Caco-2 (cell line): ENCODE data around the gene PCDHGB7. TPM values are rescaled to one million over a fixed set of nuclear protein-coding genes. Genes with fewer than 3 reads are reported as not detected.
A peak's percentile ranks its signal among the peaks of the same experiment; 100 is the strongest.

ENCODE experiments used
- BruUV-seq: library from RNA; stranded (reverse); fragments of 400-500 nt; replicated peaks from 2 replicates; lab custom pipeline; 2021; lab: Mats Ljungman, UMichigan
- CTCF ChIA-PET: fragments of 300-600 bp; sonication (Branson Sonifier 250); formaldehyde crosslinking; loops from one replicate; lab custom pipeline; 2022; ENCODE audit warnings: antibody characterized with exemption; lab: Charles Lee
- POLR2A ChIA-PET: fragments of 300-600 bp; sonication (Branson Sonifier 250); formaldehyde crosslinking; loops from one replicate; lab custom pipeline; 2022; ENCODE audit warnings: antibody characterized with exemption; lab: Charles Lee
- DNase-seq, 2 experiments: peaks; one replicate each; pipeline versions ENCODE4 v3.0.0 to v3.0.0-alpha.2; 2020 to 2022
- H3K27me3 ChIP-seq: replicated peaks from 2 replicates; pipeline ENCODE4 v1.6.0; 2011; ENCODE audit warnings: low read length; ENCODE audit not compliant: control insufficient read depth, insufficient read depth
- H3K36me3 ChIP-seq: 2 replicates; pipeline ENCODE4 v1.5.1; 2011; ENCODE audit warnings: low read length; ENCODE audit not compliant: control insufficient read depth, insufficient read depth
- H3K4me1 ChIP-seq: fragments of 250-450 bp; sonication (Bioruptor Pico); 2 replicates; pipeline ENCODE4 v1.5.1; 2020; ENCODE audit warnings: mild to moderate bottlenecking
- H3K4me3 ChIP-seq: 2 replicates; pipeline ENCODE4 v1.5.1; 2011; ENCODE audit warnings: low read depth, mild to moderate bottlenecking, control low read depth, low read length
- H3K9me3 ChIP-seq: fragments of 250-450 bp; sonication (Bioruptor Pico); 2 replicates; pipeline ENCODE4 v1.5.1; 2020; ENCODE audit warnings: mild to moderate bottlenecking, moderate library complexity
- H3K27ac Mint-ChIP-seq: one replicate; pipeline ENCODE4 v1.8.0; 2022; ENCODE audit warnings: mixed read lengths; ENCODE audit not compliant: unreplicated experiment
- H3K27me3 Mint-ChIP-seq: one replicate; pipeline ENCODE4 v1.8.0; 2022; ENCODE audit warnings: mixed read lengths; ENCODE audit not compliant: insufficient read depth, unreplicated experiment
- H3K36me3 Mint-ChIP-seq: one replicate; pipeline ENCODE4 v1.8.0; 2022; ENCODE audit warnings: mild to moderate bottlenecking, mixed read lengths; ENCODE audit not compliant: insufficient read depth, unreplicated experiment
- H3K4me1 Mint-ChIP-seq: one replicate; pipeline ENCODE4 v1.8.0; 2022; ENCODE audit warnings: low read depth, mixed read lengths; ENCODE audit not compliant: unreplicated experiment
- H3K4me3 Mint-ChIP-seq: one replicate; pipeline ENCODE4 v1.8.0; 2022; ENCODE audit warnings: mild to moderate bottlenecking, moderate library complexity, mixed read lengths; ENCODE audit not compliant: unreplicated experiment
- H3K9me3 Mint-ChIP-seq: one replicate; pipeline ENCODE4 v1.8.0; 2022; ENCODE audit warnings: mixed read lengths; ENCODE audit not compliant: unreplicated experiment
- CTCF ChIP-seq, 2 experiments: fragments of 200-600 bp in 1 of 2; IDR thresholded peaks; 1 replicate in 1 of 2; 2 replicates in 1 of 2; pipeline versions ENCODE4 v1.5.1 to v1.8.0; 2011 to 2022; ENCODE audit warnings: antibody characterized with exemption in 1 of 2, control low read depth in 1 of 2, inconsistent platforms in 1 of 2, low read depth in 1 of 2, low read length in 1 of 2, mild to moderate bottlenecking in 1 of 2, moderate library complexity in 1 of 2; ENCODE audit not compliant: insufficient read depth in 1 of 2, severe bottlenecking in 1 of 2, unreplicated experiment in 1 of 2
- intact Hi-C: fragments of 100-400 bp; cut with micrococcal nuclease; formaldehyde crosslinking; loops from one replicate; pipeline ENCODE4 v1.10.0; 2022; ENCODE audit not compliant: unreplicated experiment
- total RNA-seq: library from RNA; stranded (reverse); gene quantifications from 2 replicates; pipeline ENCODE4 v1.2.3, GENCODE V29; 2022

The PCDHGB7 gene
- total RNA-seq, 1 experiment from 2014 or later, result 2.4 TPM

- TF ChIP-seq CTCF (IDR thresholded peaks at IDR 0.05; ENCODE audit: insufficient read depth in 1 of 2, low read depth in 1 of 2, low read length in 1 of 2, severe bottlenecking in 1 of 2, unreplicated experiment in 1 of 2), result no peak
- Mint-ChIP-seq H3K4me3 (peak overlapping the region; percentile 28), H3K4me1 (no peaks in the 10 kb centered on the region), H3K9me3 (peaks cover 11% of the 10 kb centered on the region), H3K36me3 (peaks cover 14% of the 10 kb centered on the region), H3K27ac (no peak overlapping the region), H3K27me3 (no peaks in the 10 kb centered on the region)
- Histone ChIP-seq H3K9me3 (peaks cover 17% of the 10 kb centered on the region), H3K4me3 (no peak overlapping the region), H3K4me1 (no peaks in the 10 kb centered on the region), H3K36me3 (no peaks in the 10 kb centered on the region), H3K27me3 (no peaks in the 10 kb centered on the region)
- intact Hi-C loops, result no loop called here
- TSS peak; percentile 45 for BruUV-seq
- no peak for DNase-seq
- ChIA-PET POLR2A (no interaction called here), CTCF (interaction anchor here (0.6 to 2.1 kb wide), 3 partner anchors 126 to 165 kb away, joined by 4 to 9 read pairs (median 6); no protein-coding TSS in a partner anchor)
Measured at GRCh38 chr5:141398608-141399007, 18.9 kb upstream of the PCDHGB7 start.

GRCh38 chr5:141399555-141400258, 17.8 kb upstream of the PCDHGB7 start:
- Histone ChIP-seq H3K9me3 (peaks cover 17% of the 10 kb centered on the region), H3K4me1 (no peaks in the 10 kb centered on the region), H3K27me3 (no peaks in the 10 kb centered on the region), H3K4me3 (no peak overlapping the region), H3K36me3 (no peaks in the 10 kb centered on the region)
- no peak overlapping the region for H3K27ac Mint-ChIP-seq
- no peaks in the 10 kb centered on the region for H3K27me3 Mint-ChIP-seq
- BruUV-seq, result no TSS peak
- ChIA-PET POLR2A (no interaction called here), CTCF (interaction anchor here (0.9 kb wide), 1 partner anchor 164 kb away, joined by 4 read pairs; no protein-coding TSS in a partner anchor)
- intact Hi-C loops, result no loop called here
- H3K4me1 Mint-ChIP-seq, result no peaks in the 10 kb centered on the region
- peaks cover 17% of the 10 kb centered on the region for H3K36me3 Mint-ChIP-seq
- no peak for DNase-seq
- no peak for TF ChIP-seq CTCF (IDR thresholded peaks at IDR 0.05; ENCODE audit: insufficient read depth in 1 of 2, low read depth in 1 of 2, low read length in 1 of 2, severe bottlenecking in 1 of 2, unreplicated experiment in 1 of 2)
- peaks cover 11% of the 10 kb centered on the region for H3K9me3 Mint-ChIP-seq
- H3K4me3 Mint-ChIP-seq, result peak overlapping the region; percentile 51

- no TSS peak for BruUV-seq
- Histone ChIP-seq H3K9me3 (peaks cover 19% of the 10 kb centered on the region), H3K4me3 (no peak within 1 kb of the TSS), H3K36me3 (no peaks in the 10 kb centered on the region), H3K4me1 (no peaks in the 10 kb centered on the region), H3K27me3 (no peaks in the 10 kb centered on the region)
- Mint-ChIP-seq H3K27me3 (no peaks in the 10 kb centered on the region), H3K9me3 (peaks cover 11% of the 10 kb centered on the region), H3K4me1 (no peaks in the 10 kb centered on the region), H3K36me3 (peaks cover 17% of the 10 kb centered on the region), H3K4me3 (no peak within 1 kb of the TSS), H3K27ac (no peak within 1 kb of the TSS)
- ChIA-PET POLR2A (no interaction called here), CTCF (no interaction called here)
- no peak for DNase-seq
- intact Hi-C loops, result no loop called here
- no peak for TF ChIP-seq CTCF (IDR thresholded peaks at IDR 0.05; ENCODE audit: insufficient read depth in 1 of 2, low read depth in 1 of 2, low read length in 1 of 2, severe bottlenecking in 1 of 2, unreplicated experiment in 1 of 2)
Measured at GRCh38 chr5:141402553-141403243, 14.8 kb upstream of the PCDHGB7 start, which contains the start of gene PCDHGA9. PCDHGA9 (plus strand) TSS chr5:141402778; CDS start chr5:141402953, 175 bp downstream.
